ENCODE results near the gene RBM3. TPM values are rescaled to one million over a fixed set of nuclear protein-coding genes. Genes with fewer than 3 reads are reported as not detected.

RBM3 gene
- total and polyA plus RNA-seq, 2 of the 8 experiments (the other 6 are each of a cell fraction or from before 2014, with no cell fraction given): 99.6 to 164 TPM

GRCh38 chrX:48599341-48599740, 25.1 kb downstream of the RBM3 start (continued):
- TF ChIP-seq RFX5 (IDR thresholded peaks at IDR 0.05; ENCODE audit: borderline replicate concordance, low read depth, low read length) (no peak), RNF2 (IDR thresholded peaks at IDR 0.05; ENCODE audit: borderline replicate concordance, low read depth, low read length, missing control alignments, poor library complexity, severe bottlenecking) (no peak), ATF3 (IDR thresholded peaks at IDR 0.05; ENCODE audit: insufficient read depth, low read depth, low read length) (no peak), JUN (IDR thresholded peaks at IDR 0.05; ENCODE audit: low read depth, low read length) (no peak), RAD21 (IDR thresholded peaks at IDR 0.05 in 1 of 2, conservative IDR thresholded peaks at IDR 0.05 in 1 of 2; ENCODE audit: low read depth in 2 of 2, low read length in 2 of 2) (no peak), MAFK (IDR thresholded peaks at IDR 0.05; ENCODE audit: low read depth, low read length) (no peak), CEBPB (IDR thresholded peaks at IDR 0.05; ENCODE audit: low read depth, low read length) (no peak), EZH2 (IDR thresholded peaks at IDR 0.05; ENCODE audit: low read depth, low read length, severe bottlenecking) (no peak)
